ENCODE results near the gene PGAP3. TPM values are rescaled to one million over a fixed set of nuclear protein-coding genes. Genes with fewer than 3 reads are reported as not detected.

PGAP3 gene
- total RNA-seq, 1 experiment from 2014 or later = 29.0 TPM

GRCh38 chr17:39736319-39737165 is 48.7 kb upstream of the PGAP3 start:
- TF ChIP-seq, protein P1, sequence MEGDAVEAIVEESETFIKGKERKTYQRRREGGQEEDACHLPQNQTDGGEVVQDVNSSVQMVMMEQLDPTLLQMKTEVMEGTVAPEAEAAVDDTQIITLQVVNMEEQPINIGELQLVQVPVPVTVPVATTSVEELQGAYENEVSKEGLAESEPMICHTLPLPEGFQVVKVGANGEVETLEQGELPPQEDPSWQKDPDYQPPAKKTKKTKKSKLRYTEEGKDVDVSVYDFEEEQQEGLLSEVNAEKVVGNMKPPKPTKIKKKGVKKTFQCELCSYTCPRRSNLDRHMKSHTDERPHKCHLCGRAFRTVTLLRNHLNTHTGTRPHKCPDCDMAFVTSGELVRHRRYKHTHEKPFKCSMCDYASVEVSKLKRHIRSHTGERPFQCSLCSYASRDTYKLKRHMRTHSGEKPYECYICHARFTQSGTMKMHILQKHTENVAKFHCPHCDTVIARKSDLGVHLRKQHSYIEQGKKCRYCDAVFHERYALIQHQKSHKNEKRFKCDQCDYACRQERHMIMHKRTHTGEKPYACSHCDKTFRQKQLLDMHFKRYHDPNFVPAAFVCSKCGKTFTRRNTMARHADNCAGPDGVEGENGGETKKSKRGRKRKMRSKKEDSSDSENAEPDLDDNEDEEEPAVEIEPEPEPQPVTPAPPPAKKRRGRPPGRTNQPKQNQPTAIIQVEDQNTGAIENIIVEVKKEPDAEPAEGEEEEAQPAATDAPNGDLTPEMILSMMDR (conservative IDR thresholded peaks at IDR 0.05) = no peak
- H2AFZ ChIP-seq (ENCODE audit: low read length) = no peak overlapping the region
- H3K27me3 ChIP-seq (ENCODE audit: insufficient read depth, low read length) = no peaks in the 10 kb centered on the region
- no peak overlapping the region for H3K9ac ChIP-seq (ENCODE audit: extremely low read depth, insufficient read length, low read length)
- H3K23me2 ChIP-seq (ENCODE audit: insufficient read length, low read depth, low read length, poor library complexity, severe bottlenecking) = peaks cover 27% of the 10 kb centered on the region
- no peaks in the 10 kb centered on the region; a peak in 2 of 7 replicates for H3K36me3 Mint-ChIP-seq (ENCODE audit: insufficient read depth in 1 of 3, low read depth in 3 of 3)
- no peak overlapping the region for H4K91ac ChIP-seq (ENCODE audit: insufficient read length, low read depth, low read length)
- H3K23ac ChIP-seq (ENCODE audit: insufficient read length, low read depth, low read length) = no peak overlapping the region
- no peak overlapping the region for H3K27ac ChIP-seq (ENCODE audit: insufficient read length, low read depth, low read length)
- no peak overlapping the region for H2BK20ac ChIP-seq (ENCODE audit: low read depth, low read length, poor library complexity, severe bottlenecking)
- no peak overlapping the region for H3K56ac ChIP-seq (ENCODE audit: insufficient read length, low read depth, low read length)
- H4K5ac ChIP-seq (ENCODE audit: insufficient read length, low read depth, low read length) = no peak overlapping the region
- H3K4ac ChIP-seq (ENCODE audit: low read depth, low read length) = no peak overlapping the region
- peaks cover 2% of the 10 kb centered on the region; the same call in 1 of the 2 replicates for H3K79me2 ChIP-seq (ENCODE audit: insufficient read depth, low read length)
- no peaks in the 10 kb centered on the region for H3K9me3 Mint-ChIP-seq
- peaks cover 31 to 38% of the 10 kb centered on the region in 2 experiments for H3K4me1 Mint-ChIP-seq
- no peaks in the 10 kb centered on the region for H3K9me3 ChIP-seq (ENCODE audit: control insufficient read depth, low read depth, low read length)
- H3K79me1 ChIP-seq (ENCODE audit: insufficient read depth, low read depth, low read length, poor library complexity, severe bottlenecking) = no peaks in the 10 kb centered on the region
- peak overlapping the region; percentile 39 to 71 (median 52); a peak in 5 of 7 replicates for H3K27ac Mint-ChIP-seq
- no peak overlapping the region for H2AK5ac ChIP-seq (ENCODE audit: insufficient read length, low read length)
- H2BK15ac ChIP-seq (ENCODE audit: low read depth, low read length) = no peak overlapping the region
- no CpG with 5 or more reads among the region's 10 CpGs for WGBS (ENCODE audit: extremely low coverage, insufficient read length, low lambda C conversion rate)
- no peak overlapping the region for H4K8ac ChIP-seq (replicated peaks; ENCODE audit: insufficient read length, low read depth, low read length)
- peak overlapping the region; percentile 1 to 60; a peak in 3 of 5 replicates for H3K4me3 Mint-ChIP-seq
- H2BK12ac ChIP-seq (ENCODE audit: insufficient read length, low read depth, low read length) = no peak overlapping the region
- no peak overlapping the region for H2BK120ac ChIP-seq (ENCODE audit: low read depth, low read length, poor library complexity, severe bottlenecking)
- no peak overlapping the region for H3K14ac ChIP-seq (ENCODE audit: insufficient read depth, low read length)
- H3K4me2 ChIP-seq (ENCODE audit: insufficient read depth, insufficient read length, low read length) = no peak overlapping the region
- peaks cover 3% of the 10 kb centered on the region; the same call in 1 of the 2 replicates for H3K27me3 Mint-ChIP-seq (ENCODE audit: low read depth)
- H2BK5ac ChIP-seq (ENCODE audit: insufficient read length, low read length) = no peak overlapping the region
- no peaks in the 10 kb centered on the region for H4K20me1 ChIP-seq (ENCODE audit: control insufficient read depth, insufficient read depth, insufficient read length)
- DNase-seq = no peak
- no peak overlapping the region for H3K18ac ChIP-seq (ENCODE audit: insufficient read length, low read depth, low read length)
- peaks cover 3% of the 10 kb centered on the region; the same call in 1 of the 2 replicates for H3K4me1 ChIP-seq (ENCODE audit: insufficient read depth, low read length)
- H3T11ph ChIP-seq (ENCODE audit: low read length) = no peak overlapping the region
